HTR-8/SVneo (cell line): ENCODE results near the gene PLA2G6.
A peak's percentile ranks its signal among the peaks of the same experiment; 100 is the strongest.

Experiments
- DNase-seq: peaks from one replicate; pipeline ENCODE4 v3.0.0; 2011; ENCODE audit warnings: low spot score, mixed read lengths; ENCODE audit not compliant: insufficient read length
- FAIRE-seq: peaks from 2 replicates; lab custom pipeline; 2011; peaks lifted over from hg19 to GRCh38; lab: Jason Lieb, UNC

Gene PLA2G6, protein sequence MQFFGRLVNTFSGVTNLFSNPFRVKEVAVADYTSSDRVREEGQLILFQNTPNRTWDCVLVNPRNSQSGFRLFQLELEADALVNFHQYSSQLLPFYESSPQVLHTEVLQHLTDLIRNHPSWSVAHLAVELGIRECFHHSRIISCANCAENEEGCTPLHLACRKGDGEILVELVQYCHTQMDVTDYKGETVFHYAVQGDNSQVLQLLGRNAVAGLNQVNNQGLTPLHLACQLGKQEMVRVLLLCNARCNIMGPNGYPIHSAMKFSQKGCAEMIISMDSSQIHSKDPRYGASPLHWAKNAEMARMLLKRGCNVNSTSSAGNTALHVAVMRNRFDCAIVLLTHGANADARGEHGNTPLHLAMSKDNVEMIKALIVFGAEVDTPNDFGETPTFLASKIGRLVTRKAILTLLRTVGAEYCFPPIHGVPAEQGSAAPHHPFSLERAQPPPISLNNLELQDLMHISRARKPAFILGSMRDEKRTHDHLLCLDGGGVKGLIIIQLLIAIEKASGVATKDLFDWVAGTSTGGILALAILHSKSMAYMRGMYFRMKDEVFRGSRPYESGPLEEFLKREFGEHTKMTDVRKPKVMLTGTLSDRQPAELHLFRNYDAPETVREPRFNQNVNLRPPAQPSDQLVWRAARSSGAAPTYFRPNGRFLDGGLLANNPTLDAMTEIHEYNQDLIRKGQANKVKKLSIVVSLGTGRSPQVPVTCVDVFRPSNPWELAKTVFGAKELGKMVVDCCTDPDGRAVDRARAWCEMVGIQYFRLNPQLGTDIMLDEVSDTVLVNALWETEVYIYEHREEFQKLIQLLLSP

DNA sequence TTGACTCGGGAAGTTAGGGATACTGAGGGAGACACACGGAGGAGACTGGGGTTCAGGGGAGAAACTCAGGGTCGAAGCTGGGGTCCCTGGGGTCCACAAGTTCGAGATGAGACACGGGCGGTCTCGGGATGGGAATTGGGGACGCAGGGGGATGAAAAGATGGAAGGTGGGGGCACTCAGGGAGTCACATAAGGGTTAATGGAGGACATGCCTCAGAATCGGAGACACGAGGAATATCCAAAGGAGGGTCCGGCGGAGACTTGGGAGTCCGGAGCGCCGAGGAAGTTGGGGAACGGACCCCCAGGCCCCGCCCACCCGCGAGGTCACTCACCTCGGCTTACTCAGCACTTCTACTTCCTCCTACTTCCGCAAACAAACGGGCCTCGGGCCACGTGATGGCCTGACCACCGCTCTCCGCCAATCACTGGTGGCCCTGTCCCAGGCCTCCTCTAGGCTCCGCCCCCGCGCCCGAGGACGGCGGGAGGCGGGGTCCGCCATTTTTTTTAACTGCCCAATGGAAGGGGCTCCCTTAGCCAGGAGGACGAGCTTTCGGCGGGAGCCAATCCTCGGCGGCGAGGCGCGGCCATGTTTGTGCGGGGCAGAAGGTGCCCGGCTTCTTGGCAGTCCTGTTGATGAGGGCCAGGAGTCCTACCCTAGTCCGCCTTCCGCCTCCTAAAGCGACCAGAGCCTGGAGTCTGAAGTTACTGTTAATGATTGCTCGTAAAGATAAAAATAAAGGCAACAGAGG is at the start of gene PLA2G6:
TSS of gene PLA2G6 (minus strand) at position 378 of the 748 bp plus-strand sequence. CDS start 12,404 bp downstream, outside the sequence.
- FAIRE-seq (no peak), DNase-seq (peak; percentile 91)

DNA sequence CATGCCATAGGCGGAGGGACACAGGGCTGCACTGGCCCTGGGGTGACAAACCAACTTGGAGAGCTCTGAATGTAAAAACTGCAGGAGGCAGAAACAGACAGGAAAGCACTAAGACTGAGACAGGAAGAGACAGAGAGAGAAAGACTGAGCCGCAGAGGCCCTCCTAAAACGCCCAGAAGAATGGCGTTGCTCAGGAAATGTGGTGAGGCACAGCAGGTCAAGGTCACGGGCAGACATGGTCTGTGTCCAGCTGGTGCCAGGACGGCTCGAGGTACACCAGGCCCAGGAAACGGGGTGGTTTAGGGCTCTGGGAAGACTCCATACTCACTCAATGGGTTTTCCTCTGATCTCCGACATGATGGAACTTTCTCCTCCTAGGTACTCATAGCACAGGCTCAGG is 49.3 kb upstream of the PLA2G6 start:
- DNase-seq: no peak
- no peak for FAIRE-seq

DNA sequence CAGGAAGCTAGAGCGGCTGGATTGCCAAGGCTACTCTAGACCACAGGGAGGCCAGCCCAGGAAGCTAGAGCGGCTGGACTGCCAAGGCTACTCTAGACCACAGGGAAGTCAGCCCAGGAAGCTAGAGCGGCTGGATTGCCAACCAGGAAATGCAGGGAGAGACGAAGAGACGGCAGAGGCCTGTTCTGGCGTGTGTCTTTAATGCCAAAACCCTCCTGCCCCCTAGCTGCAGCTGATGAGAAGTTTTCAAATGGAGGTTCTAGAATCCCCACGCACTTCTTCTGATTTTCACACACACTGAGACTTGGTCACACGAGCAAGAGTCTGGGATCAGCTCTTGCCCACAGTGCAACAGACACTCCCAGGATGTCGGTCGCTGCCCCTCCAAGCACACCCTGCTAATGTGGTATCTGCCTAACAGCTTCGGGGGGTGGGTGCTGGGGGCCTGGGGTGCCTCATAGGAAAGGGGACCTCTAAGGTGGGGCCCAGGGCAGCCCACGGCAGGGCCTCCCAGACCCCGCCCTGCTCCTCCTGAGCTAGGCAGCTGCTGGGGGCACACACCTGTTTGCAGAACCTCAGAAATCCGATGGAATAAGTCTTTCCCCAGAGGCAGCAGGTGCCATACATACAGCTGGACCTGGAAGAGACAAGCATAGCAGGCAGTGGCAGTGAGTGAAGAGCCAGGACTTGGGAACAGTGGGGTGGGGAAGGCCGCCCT is 48.6 kb upstream of the PLA2G6 start:
- DNase-seq (no peak), FAIRE-seq (no peak)

DNA sequence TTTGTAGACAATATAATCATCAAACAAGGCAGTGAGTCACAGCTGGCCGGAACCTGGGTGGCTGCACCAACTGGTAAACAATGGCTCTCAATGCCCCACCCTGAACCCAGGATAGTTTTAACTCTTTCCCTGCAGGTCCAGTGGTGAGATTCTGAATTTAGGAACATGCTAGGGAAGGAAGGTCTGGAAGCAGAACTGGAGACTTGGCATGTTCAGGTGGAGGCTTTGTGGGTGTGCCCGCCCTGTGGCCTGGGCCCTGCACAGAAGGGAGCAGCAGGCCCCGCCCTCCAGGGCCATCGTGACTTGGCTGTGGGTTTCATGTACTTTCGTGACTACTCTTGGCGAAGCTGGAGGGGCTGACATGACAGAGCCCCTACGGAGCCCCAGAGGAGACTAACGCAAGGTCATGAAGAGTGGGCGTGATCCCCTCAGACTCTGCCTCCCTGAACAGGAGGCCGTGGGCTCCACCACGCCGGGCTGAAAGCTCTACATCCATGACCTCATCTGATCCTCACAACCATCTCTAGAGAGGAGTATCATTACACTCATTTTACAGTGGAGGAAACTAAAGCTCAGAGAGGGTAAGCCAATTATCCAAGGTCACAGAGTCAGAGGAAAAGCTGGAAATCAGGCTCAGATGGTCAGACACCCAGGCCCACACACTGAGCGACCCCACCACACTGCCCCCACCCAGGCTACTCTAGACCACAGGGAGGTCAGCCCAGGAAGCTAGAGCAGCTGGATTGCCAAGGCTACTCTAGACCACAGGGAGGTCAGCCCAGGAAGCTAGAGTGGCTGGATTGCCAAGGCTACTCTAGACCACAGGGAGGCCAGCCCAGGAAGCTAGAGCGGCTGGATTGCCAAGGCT is 47.5 kb upstream of the PLA2G6 start:
- DNase-seq (peak; percentile 22), FAIRE-seq (no peak)

DNA sequence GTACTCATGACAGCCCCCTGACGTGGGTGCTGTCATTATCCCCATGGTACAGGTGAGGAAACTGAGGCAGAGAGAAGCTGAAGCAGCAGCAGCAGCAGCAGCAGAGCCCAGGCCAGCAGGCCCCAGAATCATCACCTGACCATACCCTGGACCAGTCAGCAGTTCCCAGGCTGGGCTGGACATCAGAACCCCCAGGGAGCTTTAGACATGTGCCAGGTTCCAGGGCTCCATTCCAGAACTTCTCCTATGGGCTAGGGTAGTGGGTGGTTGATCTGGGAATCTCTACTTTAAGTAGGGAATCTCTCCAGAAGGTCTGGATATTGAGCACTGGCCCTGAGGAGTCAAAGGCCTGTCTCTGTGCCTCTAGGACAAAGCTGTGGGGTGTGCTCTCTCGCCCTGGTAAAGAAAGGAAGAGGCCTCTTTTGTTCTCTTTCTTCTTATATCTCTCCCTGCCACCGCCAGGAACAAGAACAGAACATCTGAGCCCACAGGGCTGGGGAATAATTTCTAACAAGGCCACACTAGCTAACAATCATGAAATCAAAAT is 46.8 kb upstream of the PLA2G6 start:
- no peak for DNase-seq
- FAIRE-seq: no peak

DNA sequence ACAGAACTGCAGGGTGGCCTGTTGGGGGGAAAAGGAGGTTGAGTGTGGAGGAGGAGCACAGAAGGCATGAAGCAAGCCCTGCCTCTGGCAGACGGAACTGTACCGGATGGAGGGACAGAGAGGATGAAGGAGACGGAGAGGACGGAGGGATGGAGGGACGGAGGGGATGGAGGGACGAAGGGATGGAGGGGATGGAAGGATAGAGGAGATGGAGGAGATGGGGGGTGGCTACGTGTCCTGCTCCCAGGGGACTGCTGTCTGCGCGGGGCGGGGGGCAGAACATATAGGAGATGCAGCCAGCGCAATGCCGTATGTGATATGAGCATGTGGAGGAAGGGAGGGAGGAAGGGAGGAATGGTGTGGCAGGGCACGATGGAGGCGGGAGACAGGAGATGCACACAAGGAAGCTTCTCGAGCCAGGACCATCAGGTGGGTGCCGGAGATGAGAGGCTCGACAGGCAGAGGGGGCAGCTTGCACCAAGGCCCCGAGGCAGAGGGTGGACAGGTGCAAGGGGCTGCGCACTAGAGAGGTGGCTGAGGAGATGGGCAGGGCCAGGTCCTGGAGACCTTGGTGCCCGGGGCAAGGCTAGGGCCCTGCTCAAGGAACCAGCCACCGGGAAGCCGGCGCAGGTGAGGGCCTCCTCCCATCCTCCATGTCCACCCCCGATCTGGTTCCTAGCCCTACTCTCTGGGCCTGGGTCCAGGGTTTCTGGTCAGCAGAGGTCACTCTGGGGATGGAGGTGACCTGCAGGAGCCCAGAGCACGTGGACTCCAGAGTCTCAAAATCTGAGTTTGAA is 45.4 kb upstream of the PLA2G6 start:
- DNase-seq (no peak), FAIRE-seq (no peak)

DNA sequence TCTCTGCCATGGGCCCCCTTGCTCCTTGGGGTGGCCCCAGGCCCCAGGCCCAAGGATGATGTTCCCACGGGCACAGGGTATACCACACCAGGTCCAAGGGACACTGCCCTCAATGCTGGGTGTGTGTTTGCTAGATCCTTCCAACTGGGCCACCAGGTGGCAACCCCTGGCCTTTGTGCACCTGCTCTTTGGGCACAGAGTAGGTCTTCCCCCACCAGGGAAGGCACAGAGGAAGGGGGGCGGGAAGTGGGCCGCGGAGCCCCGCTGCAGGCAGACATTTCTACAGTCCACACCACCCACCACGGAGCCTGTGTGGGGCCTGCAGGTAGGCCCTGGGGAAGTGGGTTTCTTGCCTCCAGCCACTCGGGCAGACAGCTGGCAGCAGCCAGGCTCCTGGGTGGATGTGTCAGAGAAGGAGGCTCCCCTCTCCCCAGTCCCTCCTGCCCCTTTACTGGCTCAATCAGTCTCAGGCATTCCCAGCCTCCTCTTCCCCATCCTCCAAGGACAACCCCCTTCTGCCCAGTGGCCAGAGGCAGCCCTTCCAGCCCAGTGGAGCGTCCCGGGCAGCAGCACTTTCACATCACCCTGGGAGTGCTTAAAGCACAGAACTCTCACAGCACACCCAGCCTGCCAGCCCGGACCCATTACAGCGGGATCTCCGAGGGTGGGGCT is 41.8 kb upstream of the PLA2G6 start:
- no peak for FAIRE-seq
- DNase-seq: no peak

DNA sequence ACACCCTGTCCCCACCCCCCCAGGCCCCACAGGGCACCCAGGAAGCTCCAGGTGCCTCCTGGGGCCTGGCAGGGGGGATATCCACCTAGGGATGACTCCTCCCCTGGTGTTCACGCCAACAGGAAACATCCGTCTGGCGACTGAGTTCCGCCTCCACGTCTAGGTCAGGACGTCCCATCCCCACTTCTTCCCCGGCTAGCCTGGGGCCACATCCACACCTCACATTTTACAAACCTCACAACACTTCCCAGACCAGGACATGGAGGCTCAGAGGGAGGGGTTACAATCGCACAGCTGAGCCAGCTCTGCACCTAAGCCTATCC is 41.1 kb upstream of the PLA2G6 start:
- FAIRE-seq (no peak), DNase-seq (no peak)

DNA sequence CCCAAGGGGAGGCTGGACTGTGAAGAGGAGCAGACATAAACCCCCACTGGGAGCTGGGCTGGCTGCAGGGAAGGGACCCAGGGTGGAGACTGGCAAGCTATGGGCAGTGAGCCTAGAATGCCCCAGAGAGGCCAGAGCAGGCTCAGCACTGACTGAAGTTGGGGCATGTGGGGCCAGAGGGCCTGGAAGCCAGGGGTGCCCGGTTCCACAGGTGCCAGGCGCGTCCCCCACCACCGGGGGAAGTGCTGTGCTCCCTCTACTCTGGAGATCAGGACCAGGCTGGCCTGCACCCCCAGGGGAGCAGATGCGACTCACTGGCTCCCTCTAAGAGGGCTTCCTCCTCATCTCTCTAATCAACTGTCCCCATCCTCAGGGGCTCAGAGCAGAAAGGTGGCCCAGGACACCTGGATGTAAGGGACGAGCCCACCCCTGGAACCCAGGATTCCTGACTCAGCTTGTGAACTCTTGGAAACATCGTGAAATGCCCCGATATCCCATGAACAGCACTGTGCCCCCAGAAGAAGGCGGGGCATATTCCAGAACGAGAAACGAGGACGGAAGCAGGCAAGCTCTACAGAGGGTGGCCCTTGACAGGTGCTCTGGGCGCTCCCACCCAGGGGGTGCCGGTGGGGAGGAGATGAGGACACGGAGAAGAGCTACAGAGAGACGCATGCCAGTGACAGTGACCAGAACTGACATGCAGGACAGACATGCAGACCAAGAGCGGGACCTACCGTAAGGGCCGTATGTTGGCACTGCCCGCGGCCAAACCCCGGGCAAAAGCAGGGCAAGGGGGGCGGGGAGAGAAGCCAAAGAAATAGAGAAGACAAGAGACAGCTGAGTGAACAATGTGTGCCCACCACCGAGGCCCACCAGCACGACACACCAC is 40.5 kb upstream of the PLA2G6 start:
- no peak for FAIRE-seq
- no peak for DNase-seq

DNA sequence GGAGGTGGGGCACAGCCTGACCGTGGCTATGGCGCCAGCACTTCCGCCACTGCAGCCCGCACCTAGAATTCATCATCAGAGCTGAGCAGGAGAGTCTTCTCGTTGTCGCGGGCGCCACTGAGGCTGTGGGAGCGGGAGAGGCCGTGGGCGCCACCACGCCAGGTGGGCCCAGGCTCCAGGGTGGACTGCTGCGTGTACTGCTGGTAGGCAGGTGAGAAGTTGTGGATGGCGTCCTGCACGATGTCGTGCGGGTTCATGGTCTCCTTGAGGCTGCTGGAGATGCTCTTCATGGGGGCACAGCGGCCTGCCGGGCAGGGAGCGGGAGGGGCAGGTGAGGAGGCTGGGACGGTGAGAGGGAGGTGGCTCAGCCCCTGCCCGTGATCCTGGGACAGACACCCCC is 39.8 kb upstream of the PLA2G6 start:
- no peak for DNase-seq
- no peak for FAIRE-seq

DNA sequence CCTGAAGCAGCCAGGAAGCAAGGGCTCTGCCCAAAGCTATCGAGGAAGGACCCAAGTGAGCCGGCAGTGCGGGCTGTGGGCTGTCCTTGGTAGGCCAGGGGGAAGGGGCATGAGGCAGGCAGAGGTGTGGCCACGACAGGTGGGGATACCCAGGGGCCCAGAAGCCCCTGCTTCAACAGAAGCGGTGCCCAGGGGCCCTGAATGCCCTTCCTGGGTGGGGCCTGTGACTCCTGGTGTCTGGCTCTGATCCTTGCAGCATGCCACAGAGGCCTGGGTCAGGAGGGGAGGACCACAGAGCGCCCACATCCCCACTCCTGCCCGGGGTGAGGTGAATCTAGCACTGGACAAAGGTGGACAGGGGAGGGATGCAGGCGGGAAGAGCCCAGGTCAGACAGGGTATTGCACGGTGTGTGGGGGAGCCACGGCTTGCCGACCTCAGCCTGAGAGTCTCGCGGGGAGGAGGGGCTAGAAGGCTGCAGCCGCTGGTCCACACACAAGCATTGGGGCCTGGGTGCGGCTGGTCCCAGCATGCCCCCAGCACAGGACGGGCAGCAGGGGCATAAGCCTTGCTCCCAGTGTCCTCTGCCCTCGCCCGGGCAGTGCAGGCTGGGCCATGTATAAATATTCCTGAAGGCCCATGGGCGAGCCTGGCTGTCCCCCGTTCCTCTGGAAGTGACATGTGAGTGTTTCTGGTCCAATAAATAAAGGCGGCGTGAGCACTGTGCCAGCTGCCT is 39.2 kb upstream of the PLA2G6 start:
- no peak for FAIRE-seq

DNA sequence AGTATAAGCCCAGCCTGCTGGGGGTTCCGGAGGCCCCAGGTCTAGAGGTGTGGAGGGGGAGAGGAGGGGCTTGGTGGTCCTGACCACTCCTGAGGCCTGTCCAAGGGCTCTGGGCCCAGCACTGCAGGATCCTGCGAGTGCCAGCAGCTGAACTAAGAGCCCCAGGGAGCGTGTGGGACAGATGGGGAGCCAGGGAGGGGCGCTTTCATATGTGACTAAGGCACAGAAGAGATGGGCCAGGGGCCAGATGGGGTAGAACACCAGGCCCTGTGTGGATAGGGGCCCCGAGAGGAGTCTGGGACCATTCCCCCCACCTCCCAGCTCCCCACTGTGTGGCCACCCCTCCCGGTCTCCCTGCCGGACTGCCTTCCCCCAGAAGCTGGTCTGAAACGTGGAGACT is 38.5 kb upstream of the PLA2G6 start:
- FAIRE-seq (no peak), DNase-seq (no peak)

More for the DNA sequence above, 39.2 kb upstream of the PLA2G6 start:
- no peak for DNase-seq

DNA sequence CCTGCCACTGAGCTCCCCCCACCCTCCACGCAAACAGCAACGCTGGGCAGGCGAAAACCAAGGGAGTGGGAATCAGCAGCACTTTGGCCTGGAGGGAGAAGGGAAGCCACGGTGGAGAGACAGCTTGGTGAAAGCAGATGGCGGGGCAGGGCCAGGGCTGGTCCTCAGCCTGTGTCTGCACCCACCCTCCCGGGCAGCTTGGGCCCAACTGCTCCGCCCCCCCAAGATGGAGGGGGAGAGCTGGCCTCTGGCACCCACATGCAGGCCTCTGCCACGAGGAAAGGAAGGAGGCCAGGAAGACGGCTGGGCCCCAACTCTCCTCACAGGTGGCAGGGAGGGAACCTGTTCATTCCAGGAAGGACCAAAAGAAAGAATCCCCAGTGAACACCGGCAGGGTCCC is 38.0 kb upstream of the PLA2G6 start:
- FAIRE-seq (no peak), DNase-seq (no peak)

DNA sequence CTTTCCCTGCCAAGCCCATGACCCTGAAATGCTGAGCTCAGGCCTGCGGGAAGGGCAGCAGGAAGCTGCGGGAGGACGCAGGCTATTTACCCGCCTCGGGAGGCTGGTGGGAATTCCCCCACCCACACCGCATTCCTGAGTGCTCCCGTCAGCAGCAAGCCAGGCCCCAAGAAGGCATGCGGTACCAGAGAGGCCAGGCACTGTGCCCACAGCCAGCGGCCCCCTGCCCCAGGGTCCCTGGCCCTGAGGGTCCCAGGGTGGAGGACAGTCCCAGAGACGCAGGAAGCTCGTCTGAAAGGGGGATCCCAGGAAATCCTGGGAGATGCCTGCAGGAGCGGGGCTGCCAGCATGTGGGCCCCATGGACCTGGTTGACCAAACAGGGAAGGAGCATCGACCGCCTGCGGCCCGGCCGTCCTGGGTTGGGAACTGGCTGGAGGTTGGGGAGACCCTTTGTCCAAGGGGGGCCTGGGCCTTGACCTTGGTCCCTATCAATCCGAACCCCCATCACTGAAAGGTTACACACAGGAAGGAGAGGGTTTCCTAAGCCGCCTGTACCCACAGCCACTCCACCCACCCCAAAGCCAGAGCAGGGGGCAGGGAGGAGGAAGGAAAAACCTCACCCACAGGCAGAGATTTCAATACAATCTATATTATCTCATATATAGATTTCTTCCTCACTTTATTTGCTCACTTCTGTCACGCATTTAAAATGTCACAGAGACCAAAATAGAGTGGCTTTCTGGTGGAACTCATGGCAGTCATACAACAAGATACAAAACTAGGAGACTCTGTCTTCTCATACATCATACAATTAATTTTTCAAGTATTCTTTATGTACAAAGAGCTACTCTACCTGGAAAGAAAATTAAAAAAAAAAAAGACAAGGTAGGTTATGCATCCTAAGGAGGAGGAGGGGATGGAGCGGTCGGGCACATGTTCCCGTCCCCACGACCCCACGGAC is 37.3 kb upstream of the PLA2G6 start:
- DNase-seq (peak; percentile 71), FAIRE-seq (peak; percentile 77)
